GM21360 (cell line): ENCODE data around the gene RAB5B.
"Not testable (repeated sequence)": the region's sequence is repeated elsewhere in the genome, so short reads cannot be mapped to it uniquely, and the experiment has no call there.

Experiments
- ATAC-seq: cut with Tn5 transposase; IDR thresholded peaks from one replicate; pipeline ENCODE4 v1.9.1; 2021; ENCODE audit warnings: mild to moderate bottlenecking, moderate library complexity; ENCODE audit not compliant: unreplicated experiment

Gene RAB5B

GRCh38 chr12:56013482-56013881 is 39.6 kb downstream of the RAB5B start:
- no peak for ATAC-seq

- no peak for ATAC-seq
Observed at GRCh38 chr12:56014205-56014604, 40.3 kb downstream of the RAB5B start.

DNA sequence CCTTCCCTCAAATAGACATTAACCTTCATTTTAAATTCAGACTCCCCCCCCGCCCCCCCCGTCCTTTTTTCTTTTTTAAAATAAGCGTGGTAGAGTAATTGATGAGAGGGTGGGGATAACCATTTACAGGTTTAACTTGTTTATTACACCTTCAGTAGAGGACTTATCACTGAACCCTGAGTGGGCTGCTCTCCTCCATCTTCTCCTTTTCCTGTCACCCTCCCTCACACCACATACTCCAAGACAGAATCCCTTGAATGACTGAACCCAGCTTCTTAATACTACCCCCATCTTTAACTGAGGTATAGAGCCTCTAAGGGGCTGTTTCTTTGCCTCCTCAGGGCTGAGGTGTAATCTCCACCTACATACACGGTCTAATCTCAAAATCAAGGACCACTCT is 43.3 kb downstream of the RAB5B start:
- no peak for ATAC-seq

DNA sequence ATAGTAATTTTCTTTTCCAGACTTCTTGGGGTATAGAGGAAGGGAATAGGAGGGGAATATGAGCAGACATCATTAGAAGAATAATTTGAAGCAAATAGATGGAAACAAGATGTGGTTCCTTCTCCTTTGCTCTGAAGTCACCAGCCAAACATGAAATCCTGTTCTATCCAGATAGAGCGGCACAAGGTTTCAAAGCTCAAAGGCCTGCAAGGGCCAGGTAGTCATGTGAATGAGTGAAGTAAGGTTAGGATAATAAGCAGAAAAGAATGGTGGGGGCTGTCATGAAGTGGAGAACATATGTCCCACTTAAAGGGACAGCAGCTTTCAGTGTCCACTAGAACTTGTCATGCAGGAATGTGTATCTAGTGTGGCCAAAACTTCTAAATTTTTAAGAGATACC is 44.5 kb downstream of the RAB5B start:
- no peak for ATAC-seq

DNA sequence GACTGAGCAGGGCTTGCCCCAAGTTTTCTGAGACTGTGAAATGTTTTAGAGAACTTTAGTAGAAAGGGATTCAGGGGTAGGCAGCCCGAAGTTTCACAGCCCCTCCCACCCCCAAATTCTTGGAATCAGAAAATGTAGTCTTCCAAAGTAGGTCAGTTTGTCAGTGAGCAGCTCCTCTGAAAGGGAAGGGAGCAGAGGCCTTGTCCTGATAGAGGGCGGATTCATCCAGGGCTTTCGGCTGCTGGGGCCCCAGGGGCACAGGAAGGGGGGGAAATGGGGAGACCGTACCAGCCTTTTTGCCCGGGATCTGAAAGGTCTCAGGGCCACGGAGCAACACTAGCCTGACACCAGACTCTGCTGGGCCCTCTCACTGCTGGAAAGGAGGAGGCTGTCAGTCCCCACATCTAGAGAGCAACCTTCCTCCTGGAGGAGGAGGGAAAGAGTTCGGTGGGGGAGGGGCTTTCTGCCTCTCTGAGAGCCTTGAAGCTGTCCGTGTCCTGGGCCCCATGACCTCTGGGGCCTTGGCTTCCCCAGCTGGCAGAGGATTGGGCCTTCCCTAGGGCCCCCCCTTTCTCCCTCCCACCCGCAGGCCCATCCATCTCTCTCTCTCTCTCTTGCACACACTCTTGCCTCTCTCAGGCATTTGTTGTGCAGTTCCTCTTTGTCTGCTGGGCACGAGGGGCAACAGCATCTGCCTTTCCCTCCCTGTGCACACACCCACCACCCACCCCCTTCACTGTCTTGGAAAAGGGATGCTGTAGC is 46.7 kb downstream of the RAB5B start, which contains the start of gene IKZF4:
Gene IKZF4 (plus strand): TSS at position 621 of the 762 bp plus-strand sequence. CDS start 451 bp downstream, outside the sequence.
- ATAC-seq = no peak

DNA sequence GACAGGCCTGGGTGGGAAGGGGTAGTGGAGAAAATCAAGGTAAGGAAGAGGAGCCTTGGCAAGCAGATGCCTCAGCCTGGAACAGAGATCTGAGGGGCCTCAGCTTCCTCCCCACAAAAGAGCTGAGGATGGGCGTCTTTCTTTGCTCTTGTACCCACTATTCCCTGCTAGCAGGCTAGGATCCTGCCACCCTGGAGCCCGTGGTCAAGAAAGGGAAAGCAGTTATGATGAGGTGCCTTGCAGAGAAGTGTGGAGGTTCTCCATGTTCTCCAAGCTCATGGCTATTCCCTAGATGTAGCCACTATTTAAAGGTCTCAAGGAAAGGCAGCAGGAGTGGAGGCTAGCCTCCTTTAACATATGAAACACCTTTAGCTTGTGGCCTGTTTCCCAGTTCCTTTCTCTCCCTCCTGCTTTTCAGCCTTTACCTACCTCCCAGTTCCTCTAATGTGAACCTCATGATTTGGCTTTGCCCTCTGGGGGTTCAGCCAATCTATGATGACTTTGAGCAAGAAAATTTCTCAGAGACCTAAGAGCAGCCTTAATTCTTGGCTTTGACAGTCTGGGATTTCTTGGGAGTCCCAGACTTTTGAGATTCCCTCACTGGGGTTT is 48.1 kb downstream of the RAB5B start:
- no peak for ATAC-seq

- ATAC-seq = no peak
Observed at GRCh38 chr12:56028511-56029165, 54.8 kb downstream of the RAB5B start.

DNA sequence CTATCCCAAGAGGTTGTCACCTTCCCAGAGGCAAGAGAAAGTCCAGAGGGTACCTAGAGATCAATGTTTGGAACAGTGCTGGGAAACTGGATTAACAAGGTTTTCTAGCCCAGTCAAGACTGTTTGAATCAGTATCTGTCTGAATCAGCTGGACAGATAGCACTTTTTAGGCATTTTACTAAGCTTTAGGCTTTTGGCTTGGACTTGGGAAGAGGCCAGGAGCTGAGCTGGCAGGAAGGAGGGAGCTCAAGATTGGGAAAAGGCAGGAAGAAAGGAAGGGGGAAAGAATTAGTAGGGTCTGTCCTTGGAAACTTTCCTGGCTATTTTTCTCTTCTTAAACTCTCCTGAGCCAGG is 55.3 kb downstream of the RAB5B start:
- no peak for ATAC-seq

DNA sequence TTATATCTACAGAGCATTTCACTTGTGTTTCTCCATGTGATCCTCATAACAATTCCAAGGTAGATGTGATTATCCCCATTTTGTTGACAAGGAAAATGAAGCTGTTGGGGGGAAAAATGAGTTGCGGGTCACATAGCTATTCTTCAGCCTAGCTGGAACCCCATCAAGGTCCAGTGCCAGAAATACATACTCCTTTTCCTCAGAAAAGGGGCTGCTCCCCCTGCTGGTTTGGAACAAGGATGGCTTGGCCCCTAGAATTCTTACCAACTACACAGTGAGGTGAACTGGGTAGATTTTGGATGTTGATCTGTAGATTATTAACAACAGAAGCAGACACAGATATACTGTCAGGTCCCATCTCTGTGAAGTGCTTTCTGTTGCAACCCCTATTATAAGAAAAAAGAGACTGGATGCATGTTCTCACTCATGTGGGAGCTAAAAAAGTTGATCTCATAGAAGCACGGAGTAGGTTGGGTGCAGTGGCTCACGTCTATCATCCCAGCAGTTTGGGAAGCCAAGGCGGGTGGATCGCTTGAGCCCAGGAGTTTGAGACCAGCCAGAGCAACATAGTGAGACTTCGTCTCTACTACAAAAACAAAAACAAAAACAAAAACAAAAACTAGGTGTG is 55.9 kb downstream of the RAB5B start:
- no peak for ATAC-seq

- no peak for ATAC-seq
Observed at GRCh38 chr12:56031987-56032386, 58.1 kb downstream of the RAB5B start.

- no peak for ATAC-seq
Observed at GRCh38 chr12:56034586-56035332, 60.9 kb downstream of the RAB5B start.

GRCh38 chr12:56037161-56037560 is 63.3 kb downstream of the RAB5B start:
- ATAC-seq = no peak

DNA sequence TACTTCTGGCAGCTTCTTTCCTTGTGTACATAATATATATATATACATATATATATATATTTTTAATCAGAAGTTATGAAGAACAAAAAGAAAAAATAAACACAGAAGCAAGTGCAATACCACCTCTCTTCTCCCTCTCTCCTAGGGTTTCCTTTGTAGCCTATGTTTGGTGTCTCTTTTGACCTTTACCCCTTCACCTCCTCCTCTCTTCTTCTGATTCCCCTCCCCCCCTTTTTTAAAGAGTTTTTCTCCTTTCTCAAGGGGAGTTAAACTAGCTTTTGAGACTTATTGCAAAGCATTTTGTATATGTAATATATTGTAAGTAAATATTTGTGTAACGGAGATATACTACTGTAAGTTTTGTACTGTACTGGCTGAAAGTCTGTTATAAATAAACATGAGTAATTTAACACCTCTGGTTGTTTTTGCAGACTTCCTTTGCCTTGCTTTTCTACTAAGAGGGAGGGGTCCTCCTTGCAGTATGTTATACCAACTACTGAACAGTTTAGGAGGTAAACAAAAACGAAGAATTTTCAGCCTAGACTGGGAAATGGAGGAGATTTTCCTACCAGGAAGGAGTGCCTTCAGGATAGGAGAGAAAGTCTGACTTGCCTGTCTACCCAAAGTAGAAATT is 64.3 kb downstream of the RAB5B start:
- ATAC-seq = no peak

- no peak for ATAC-seq
Observed at GRCh38 chr12:56040151-56040550, 66.3 kb downstream of the RAB5B start.

- peak; percentile 9 for ATAC-seq
Observed at GRCh38 chr12:56040963-56041551, 67.2 kb downstream of the RAB5B start.

- ATAC-seq = peak; percentile 91
Observed at GRCh38 chr12:56041552-56042429, 67.9 kb downstream of the RAB5B start, which contains the start of gene RPS26. TSS of gene RPS26 (plus strand) at chr12:56041918. CDS start at chr12:56042167, 249 bp downstream.

GRCh38 chr12:56042430-56042813 is 68.5 kb downstream of the RAB5B start:
- not testable (repeated sequence) for ATAC-seq

DNA sequence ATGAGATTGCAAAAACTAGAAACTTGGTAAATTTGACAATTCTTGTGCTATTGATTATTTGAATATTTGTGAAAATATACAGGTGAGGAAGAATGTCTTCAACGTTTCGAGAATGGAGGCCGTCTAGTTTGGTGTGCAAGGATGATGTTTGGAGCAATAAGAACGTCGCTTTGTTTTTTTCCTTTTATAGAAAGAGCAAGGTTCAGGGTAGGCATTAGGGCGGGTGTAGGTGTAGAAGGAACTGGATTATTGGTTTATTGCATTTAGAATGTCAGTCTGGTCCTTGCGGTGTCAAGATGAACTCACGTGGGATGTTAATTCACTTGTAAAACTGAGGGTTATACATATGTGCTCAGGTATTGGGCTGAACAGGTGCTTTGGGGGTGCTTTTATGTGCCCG is 69.0 kb downstream of the RAB5B start:
- no peak for ATAC-seq
